AG04450 (cell line): Measurements from ENCODE around the gene LONP1. TPM values are rescaled to one million over a fixed set of nuclear protein-coding genes. Genes with fewer than 3 reads are reported as not detected.

Experiments
- CTCF ChIA-PET: fragments of 300-600, 350-600 bp; formaldehyde crosslinking; extraction: SDS; loops from one replicate; lab custom pipeline; 2022; ENCODE audit warnings: antibody characterized with exemption, inconsistent platforms; lab: Charles Lee
- POLR2A ChIA-PET: fragments of 350-600 bp; formaldehyde crosslinking; extraction: SDS; loops from one replicate; lab custom pipeline; 2021; ENCODE audit warnings: antibody characterized with exemption, inconsistent platforms; lab: Yijun Ruan, JAX
- DNase-seq: peaks from one replicate; pipeline ENCODE4 v3.0.0-alpha.2; 2011; ENCODE audit warnings: low read depth, low spot score
- H3K27ac ChIP-seq: one replicate; pipeline ENCODE4 v1.5.1; 2012; ENCODE audit warnings: low read depth, low read length, control low read depth
- H3K27me3 ChIP-seq: one replicate; pipeline ENCODE4 v1.6.0; 2012; ENCODE audit warnings: low read length; ENCODE audit not compliant: control insufficient read depth, insufficient read depth
- H3K4me3 ChIP-seq: 2 replicates; pipeline ENCODE4 v1.5.1; 2011; ENCODE audit warnings: mild to moderate bottlenecking, low read depth, low read length, control low read depth
- H3K9me3 ChIP-seq: 2 replicates; pipeline ENCODE4 v1.5.1; 2012; ENCODE audit warnings: low read length; ENCODE audit not compliant: control insufficient read depth, insufficient read depth
- CTCF ChIP-seq: IDR thresholded peaks from 2 replicates; pipeline ENCODE4 v1.5.1; 2011; ENCODE audit warnings: low read depth, low read length, control low read depth, inconsistent platforms
- polyA plus RNA-seq: library from polyadenylated mRNA; depleted of rRNA; stranded (reverse); fragments of >200 nt; gene quantifications from 2 replicates; pipeline ENCODE4 v1.2.3, GENCODE V29; 2011

The LONP1 gene
- polyA plus RNA-seq, 1 experiment, result 37.8 TPM

GRCh38 chr19:5654931-5655330, 65.0 kb downstream of the LONP1 start:
- H3K27me3 ChIP-seq, result no peaks in the 10 kb centered on the region
- H3K4me3 ChIP-seq, result no peak overlapping the region
- TF ChIP-seq CTCF, result no peak
- DNase-seq, result no peak
- CTCF ChIA-PET, result no interaction called here
- H3K27ac ChIP-seq, result no peak overlapping the region
- POLR2A ChIA-PET, result interaction anchor here (0.7 kb wide), 1 partner anchor 9 kb away, joined by 7 read pairs; no protein-coding TSS in a partner anchor
- H3K9me3 ChIP-seq, result no peaks in the 10 kb centered on the region

GRCh38 chr19:5652261-5652660, 67.7 kb downstream of the LONP1 start:
- no peaks in the 10 kb centered on the region for H3K27me3 ChIP-seq
- H3K4me3 ChIP-seq, result no peak overlapping the region
- DNase-seq, result no peak
- POLR2A ChIA-PET, result no interaction called here
- H3K27ac ChIP-seq, result no peak overlapping the region
- CTCF ChIA-PET, result no interaction called here
- H3K9me3 ChIP-seq, result no peaks in the 10 kb centered on the region
- no peak for TF ChIP-seq CTCF

- DNase-seq, result no peak
- Histone ChIP-seq H3K27me3 (no peaks in the 10 kb centered on the region), H3K4me3 (no peak overlapping the region), H3K27ac (no peak overlapping the region), H3K9me3 (no peaks in the 10 kb centered on the region)
- ChIA-PET POLR2A (no interaction called here), CTCF (no interaction called here)
- TF ChIP-seq CTCF, result peak; percentile 9; the same call in 1 of the 2 replicates
Measured at GRCh38 chr19:5651361-5651760, 68.6 kb downstream of the LONP1 start.

GRCh38 chr19:5648464-5648863, 71.5 kb downstream of the LONP1 start:
- Histone ChIP-seq H3K9me3 (no peaks in the 10 kb centered on the region), H3K27ac (no peak overlapping the region), H3K4me3 (no peak overlapping the region), H3K27me3 (no peaks in the 10 kb centered on the region)
- no peak for TF ChIP-seq CTCF
- no peak for DNase-seq
- CTCF ChIA-PET, result no interaction called here
- POLR2A ChIA-PET, result no interaction called here

- POLR2A ChIA-PET, result interaction anchor here (0.6 kb wide), 1 partner anchor 8 kb away, joined by 7 read pairs; no protein-coding TSS in a partner anchor
- no peak for TF ChIP-seq CTCF
- Histone ChIP-seq H3K9me3 (no peaks in the 10 kb centered on the region), H3K4me3 (no peak overlapping the region), H3K27me3 (no peaks in the 10 kb centered on the region), H3K27ac (no peak overlapping the region)
- no peak for DNase-seq
- CTCF ChIA-PET, result no interaction called here
Measured at GRCh38 chr19:5646703-5647102, 73.2 kb downstream of the LONP1 start.
